ENCODE data around the gene ANKFN1.

Gene ANKFN1

GRCh38 chr17:56290101-56290801 lies 137.0 kb downstream of the ANKFN1 start:
- Histone ChIP-seq H3K4me1 (ENCODE audit: control insufficient read depth, insufficient read depth, low read length, poor library complexity, severe bottlenecking) (peaks cover 5% of the 10 kb centered on the region), H3K36me3 (ENCODE audit: control insufficient read depth, insufficient read depth, low read length) (no peaks in the 10 kb centered on the region), H3K27ac (ENCODE audit: low read depth, low read length, severe bottlenecking) (no peak overlapping the region), H3K4me3 (ENCODE audit: extremely low read depth, insufficient read depth, low read length, poor library complexity, severe bottlenecking) (no peak overlapping the region), H3K9me3 (ENCODE audit: control insufficient read depth, low read length) (no peaks in the 10 kb centered on the region)
- WGBS, 2 experiments (ENCODE audit: insufficient coverage in 2 of 2), result 80% methylated on average over 1 of the region's 2 CpGs; no CpG with 5 or more reads in 1 of the 2 experiments

DNA sequence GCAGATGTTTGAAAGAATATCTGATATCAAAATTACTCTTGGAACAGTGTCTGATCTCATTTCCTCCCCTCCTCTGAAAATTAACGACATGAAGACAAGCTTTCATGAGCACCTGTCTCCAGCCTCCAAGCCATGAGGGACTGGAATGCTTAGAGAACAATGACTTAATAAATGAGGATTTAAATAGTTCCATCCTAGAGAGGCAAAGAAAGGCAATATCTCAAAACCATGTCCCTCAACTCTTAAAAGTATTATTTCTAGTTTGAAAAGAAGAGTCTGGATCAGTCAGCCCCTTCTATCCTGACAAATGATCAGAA lies 137.5 kb downstream of the ANKFN1 start:
- 100% methylated on average over 1 of the region's 1 CpG; no CpG with 5 or more reads in 1 of the 2 experiments for WGBS, 2 experiments (ENCODE audit: insufficient coverage in 2 of 2)
- Histone ChIP-seq H3K9me3 (ENCODE audit: control insufficient read depth, low read length) (no peaks in the 10 kb centered on the region), H3K36me3 (ENCODE audit: control insufficient read depth, insufficient read depth, low read length) (no peaks in the 10 kb centered on the region), H3K27ac (ENCODE audit: low read depth, low read length, severe bottlenecking) (no peak overlapping the region), H3K4me1 (ENCODE audit: control insufficient read depth, insufficient read depth, low read length, poor library complexity, severe bottlenecking) (peaks cover 5% of the 10 kb centered on the region), H3K4me3 (ENCODE audit: extremely low read depth, insufficient read depth, low read length, poor library complexity, severe bottlenecking) (no peak overlapping the region)

- H3K4me1 ChIP-seq (ENCODE audit: control insufficient read depth, insufficient read depth, low read length, poor library complexity, severe bottlenecking), result peaks cover 5% of the 10 kb centered on the region
- no CpG with 5 or more reads among the region's 1 CpG for WGBS, 2 experiments (ENCODE audit: insufficient coverage in 2 of 2)
- H3K4me3 ChIP-seq (ENCODE audit: extremely low read depth, insufficient read depth, low read length, poor library complexity, severe bottlenecking), result no peak overlapping the region
- no peak overlapping the region for H3K27ac ChIP-seq (ENCODE audit: low read depth, low read length, severe bottlenecking)
- no peaks in the 10 kb centered on the region for H3K9me3 ChIP-seq (ENCODE audit: control insufficient read depth, low read length)
- no peaks in the 10 kb centered on the region for H3K36me3 ChIP-seq (ENCODE audit: control insufficient read depth, insufficient read depth, low read length)
These were observed 138.0 kb downstream of the ANKFN1 start for GRCh38 chr17:56291226-56291805.

DNA sequence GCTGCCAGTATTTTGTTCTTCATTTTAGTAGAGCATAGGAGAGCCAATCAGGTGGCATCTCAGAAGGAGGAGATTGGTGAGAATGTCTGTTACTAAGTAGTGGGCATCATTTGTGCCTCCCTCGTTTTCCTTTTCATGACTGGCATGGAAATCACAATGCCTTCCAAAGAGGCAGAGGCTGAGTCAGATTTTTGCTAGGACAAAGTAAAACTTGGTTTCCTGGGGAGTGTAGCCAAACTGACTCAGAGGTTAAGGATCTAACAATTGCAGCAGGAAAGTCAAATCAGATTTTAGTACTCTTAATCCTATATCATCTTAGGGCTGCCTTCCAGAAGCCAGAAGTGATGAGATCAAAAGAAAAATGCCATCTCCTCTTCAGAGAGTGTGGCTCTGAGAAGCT lies 138.7 kb downstream of the ANKFN1 start:
- Histone ChIP-seq H3K4me3 (ENCODE audit: extremely low read depth, insufficient read depth, low read length, poor library complexity, severe bottlenecking) (no peak overlapping the region), H3K36me3 (ENCODE audit: control insufficient read depth, insufficient read depth, low read length) (no peaks in the 10 kb centered on the region), H3K27ac (ENCODE audit: low read depth, low read length, severe bottlenecking) (no peak overlapping the region), H3K9me3 (ENCODE audit: control insufficient read depth, low read length) (no peaks in the 10 kb centered on the region), H3K4me1 (ENCODE audit: control insufficient read depth, insufficient read depth, low read length, poor library complexity, severe bottlenecking) (peaks cover 5% of the 10 kb centered on the region)
- WGBS, 2 experiments (ENCODE audit: insufficient coverage in 2 of 2), result 71 to 88% methylated on average over 1 of the region's 1 CpG

DNA sequence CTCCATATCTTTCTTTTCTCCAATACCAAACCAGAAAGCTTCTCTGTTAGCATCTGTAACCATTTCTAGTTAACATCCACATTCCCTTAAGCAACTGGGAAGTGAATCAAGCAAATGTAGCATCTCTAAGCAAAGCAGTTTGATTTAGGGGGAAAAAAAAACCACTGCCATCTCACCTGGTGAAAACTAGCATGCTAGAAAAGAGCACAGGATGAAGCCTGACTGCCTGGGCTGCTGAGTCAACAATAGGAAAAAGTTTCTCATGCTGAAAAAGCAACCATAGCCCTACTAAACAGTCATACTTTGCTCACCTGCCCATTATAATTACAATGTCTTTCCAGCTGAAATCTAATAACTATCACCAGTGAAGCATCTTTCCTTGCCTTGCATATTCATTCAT lies 139.3 kb downstream of the ANKFN1 start:
- Histone ChIP-seq H3K4me3 (ENCODE audit: extremely low read depth, insufficient read depth, low read length, poor library complexity, severe bottlenecking) (no peak overlapping the region), H3K4me1 (ENCODE audit: control insufficient read depth, insufficient read depth, low read length, poor library complexity, severe bottlenecking) (peaks cover 10% of the 10 kb centered on the region), H3K36me3 (ENCODE audit: control insufficient read depth, insufficient read depth, low read length) (no peaks in the 10 kb centered on the region), H3K9me3 (ENCODE audit: control insufficient read depth, low read length) (no peaks in the 10 kb centered on the region), H3K27ac (ENCODE audit: low read depth, low read length, severe bottlenecking) (no peak overlapping the region)

GRCh38 chr17:56297184-56297583 lies 143.9 kb downstream of the ANKFN1 start:
- Histone ChIP-seq H3K36me3 (ENCODE audit: control insufficient read depth, insufficient read depth, low read length) (no peaks in the 10 kb centered on the region), H3K4me1 (ENCODE audit: control insufficient read depth, insufficient read depth, low read length, poor library complexity, severe bottlenecking) (peaks cover 7% of the 10 kb centered on the region), H3K9me3 (ENCODE audit: control insufficient read depth, low read length) (no peaks in the 10 kb centered on the region), H3K4me3 (ENCODE audit: extremely low read depth, insufficient read depth, low read length, poor library complexity, severe bottlenecking) (no peak overlapping the region), H3K27ac (ENCODE audit: low read depth, low read length, severe bottlenecking) (no peak overlapping the region)
- WGBS, 2 experiments (ENCODE audit: insufficient coverage in 2 of 2), result 61 to 71% methylated on average over 4 to 7 of the region's 7 CpGs

DNA sequence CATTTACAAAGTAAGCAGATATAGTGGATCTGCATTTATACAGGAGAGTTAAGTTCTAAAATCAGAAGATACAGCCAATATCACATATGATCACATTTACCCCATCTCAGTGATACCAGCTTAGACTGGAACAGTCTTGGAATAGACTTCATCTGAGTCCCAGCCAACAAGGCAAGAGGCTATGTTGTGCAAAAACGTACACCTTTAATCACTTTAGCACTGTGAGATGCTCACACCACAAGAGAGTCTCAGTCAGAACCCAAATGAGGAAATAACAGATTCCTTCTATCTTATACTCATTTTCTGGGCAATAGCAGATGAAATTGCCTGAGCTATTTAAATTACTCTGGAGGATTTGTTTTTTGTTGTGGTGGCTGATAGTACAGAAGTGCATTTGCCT lies 145.6 kb downstream of the ANKFN1 start:
- Histone ChIP-seq H3K27ac (ENCODE audit: low read depth, low read length, severe bottlenecking) (no peak overlapping the region), H3K4me3 (ENCODE audit: extremely low read depth, insufficient read depth, low read length, poor library complexity, severe bottlenecking) (no peak overlapping the region), H3K4me1 (ENCODE audit: control insufficient read depth, insufficient read depth, low read length, poor library complexity, severe bottlenecking) (peaks cover 6% of the 10 kb centered on the region), H3K36me3 (ENCODE audit: control insufficient read depth, insufficient read depth, low read length) (no peaks in the 10 kb centered on the region), H3K9me3 (ENCODE audit: control insufficient read depth, low read length) (no peaks in the 10 kb centered on the region)
- WGBS, 2 experiments (ENCODE audit: insufficient coverage in 2 of 2), result 60 to 88% methylated on average over 1 of the region's 1 CpG

- H3K4me3 ChIP-seq (ENCODE audit: extremely low read depth, insufficient read depth, low read length, poor library complexity, severe bottlenecking), result no peak overlapping the region
- no peaks in the 10 kb centered on the region for H3K9me3 ChIP-seq (ENCODE audit: control insufficient read depth, low read length)
- H3K4me1 ChIP-seq (ENCODE audit: control insufficient read depth, insufficient read depth, low read length, poor library complexity, severe bottlenecking), result peaks cover 6% of the 10 kb centered on the region
- H3K36me3 ChIP-seq (ENCODE audit: control insufficient read depth, insufficient read depth, low read length), result no peaks in the 10 kb centered on the region
- no peak overlapping the region for H3K27ac ChIP-seq (ENCODE audit: low read depth, low read length, severe bottlenecking)
- WGBS, 2 experiments (ENCODE audit: insufficient coverage in 2 of 2), result 100% methylated on average over 2 of the region's 3 CpGs
These were observed 146.9 kb downstream of the ANKFN1 start for GRCh38 chr17:56300144-56300543.

DNA sequence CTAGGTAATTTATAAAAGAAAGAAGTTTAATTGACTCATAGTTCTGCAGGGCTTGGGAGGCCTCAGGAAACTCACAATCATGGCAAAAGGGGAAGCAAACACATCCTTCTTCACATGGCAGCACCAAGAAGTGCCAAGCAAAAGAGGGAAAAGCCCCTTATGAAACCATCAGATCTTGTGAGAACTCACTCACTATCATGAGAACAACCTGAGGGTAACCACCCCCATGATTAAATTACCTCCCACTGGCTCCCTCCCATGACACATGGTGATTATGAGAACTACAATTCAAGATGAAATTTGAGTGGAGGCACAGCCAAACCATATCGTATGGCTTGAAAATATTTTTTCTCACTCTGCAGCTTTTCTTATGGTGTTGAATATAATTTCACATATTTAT lies 151.7 kb downstream of the ANKFN1 start:
- WGBS, 2 experiments (ENCODE audit: insufficient coverage in 2 of 2), result no CpG with 5 or more reads among the region's 1 CpG
- Histone ChIP-seq H3K4me1 (ENCODE audit: control insufficient read depth, insufficient read depth, low read length, poor library complexity, severe bottlenecking) (no peaks in the 10 kb centered on the region), H3K27ac (ENCODE audit: low read depth, low read length, severe bottlenecking) (no peak overlapping the region), H3K9me3 (ENCODE audit: control insufficient read depth, low read length) (no peaks in the 10 kb centered on the region), H3K4me3 (ENCODE audit: extremely low read depth, insufficient read depth, low read length, poor library complexity, severe bottlenecking) (no peak overlapping the region), H3K36me3 (ENCODE audit: control insufficient read depth, insufficient read depth, low read length) (no peaks in the 10 kb centered on the region)

DNA sequence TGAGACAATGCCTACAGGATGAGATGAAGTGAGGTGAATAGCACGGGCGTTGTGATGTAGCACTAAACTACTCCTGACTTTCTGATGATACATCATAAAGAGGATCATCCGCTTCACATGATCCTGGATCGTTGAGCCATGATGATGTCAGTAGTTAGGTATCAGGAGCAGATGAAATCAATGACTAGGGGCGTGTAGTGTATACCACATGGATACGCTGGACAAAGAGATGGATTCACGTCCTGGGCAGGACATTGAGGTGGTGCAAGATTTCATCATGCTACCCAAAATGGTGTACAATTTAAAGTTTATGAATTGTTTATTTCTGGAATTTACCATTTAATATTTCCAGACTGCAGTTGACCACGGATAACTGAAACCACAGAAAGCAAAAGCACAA lies 156.6 kb downstream of the ANKFN1 start:
- H3K4me3 ChIP-seq (ENCODE audit: extremely low read depth, insufficient read depth, low read length, poor library complexity, severe bottlenecking), result no peak overlapping the region
- no peaks in the 10 kb centered on the region for H3K9me3 ChIP-seq (ENCODE audit: control insufficient read depth, low read length)
- no peaks in the 10 kb centered on the region for H3K36me3 ChIP-seq (ENCODE audit: control insufficient read depth, insufficient read depth, low read length)
- no peak overlapping the region for H3K27ac ChIP-seq (ENCODE audit: low read depth, low read length, severe bottlenecking)
- WGBS, 2 experiments (ENCODE audit: insufficient coverage in 2 of 2), result 89 to 96% methylated on average over 4 to 7 of the region's 8 CpGs
- H3K4me1 ChIP-seq (ENCODE audit: control insufficient read depth, insufficient read depth, low read length, poor library complexity, severe bottlenecking), result no peaks in the 10 kb centered on the region

GRCh38 chr17:56310782-56311181 lies 157.5 kb downstream of the ANKFN1 start:
- H3K9me3 ChIP-seq (ENCODE audit: control insufficient read depth, low read length), result no peaks in the 10 kb centered on the region
- H3K4me3 ChIP-seq (ENCODE audit: extremely low read depth, insufficient read depth, low read length, poor library complexity, severe bottlenecking), result no peak overlapping the region
- H3K4me1 ChIP-seq (ENCODE audit: control insufficient read depth, insufficient read depth, low read length, poor library complexity, severe bottlenecking), result no peaks in the 10 kb centered on the region
- 76% methylated on average over 2 to 3 of the region's 5 CpGs for WGBS, 2 experiments (ENCODE audit: insufficient coverage in 2 of 2)
- H3K36me3 ChIP-seq (ENCODE audit: control insufficient read depth, insufficient read depth, low read length), result no peaks in the 10 kb centered on the region
- H3K27ac ChIP-seq (ENCODE audit: low read depth, low read length, severe bottlenecking), result no peak overlapping the region
